ENCODE measurements around the gene PREB.

DNA sequence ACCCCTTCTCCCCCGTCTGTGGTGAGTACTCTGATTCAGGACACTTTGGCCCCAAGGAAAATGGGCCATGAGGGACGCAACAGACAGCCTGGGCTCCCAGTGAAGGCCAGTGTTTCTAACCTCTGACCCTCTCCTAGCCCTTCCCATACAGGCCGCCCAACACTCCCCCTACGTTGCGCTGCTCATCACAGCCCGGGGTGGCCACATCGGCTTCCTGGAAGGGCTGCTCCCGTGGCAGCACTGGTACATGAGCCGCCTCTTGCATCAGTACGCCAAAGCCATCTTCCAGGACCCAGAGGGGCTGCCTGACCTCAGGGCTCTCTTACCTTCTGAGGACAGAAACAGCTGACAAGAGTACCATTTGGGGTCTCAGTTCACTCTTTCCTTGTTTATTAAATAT lies 4.0 kb downstream of the PREB start:
- TF ChIP-seq, protein P1, sequence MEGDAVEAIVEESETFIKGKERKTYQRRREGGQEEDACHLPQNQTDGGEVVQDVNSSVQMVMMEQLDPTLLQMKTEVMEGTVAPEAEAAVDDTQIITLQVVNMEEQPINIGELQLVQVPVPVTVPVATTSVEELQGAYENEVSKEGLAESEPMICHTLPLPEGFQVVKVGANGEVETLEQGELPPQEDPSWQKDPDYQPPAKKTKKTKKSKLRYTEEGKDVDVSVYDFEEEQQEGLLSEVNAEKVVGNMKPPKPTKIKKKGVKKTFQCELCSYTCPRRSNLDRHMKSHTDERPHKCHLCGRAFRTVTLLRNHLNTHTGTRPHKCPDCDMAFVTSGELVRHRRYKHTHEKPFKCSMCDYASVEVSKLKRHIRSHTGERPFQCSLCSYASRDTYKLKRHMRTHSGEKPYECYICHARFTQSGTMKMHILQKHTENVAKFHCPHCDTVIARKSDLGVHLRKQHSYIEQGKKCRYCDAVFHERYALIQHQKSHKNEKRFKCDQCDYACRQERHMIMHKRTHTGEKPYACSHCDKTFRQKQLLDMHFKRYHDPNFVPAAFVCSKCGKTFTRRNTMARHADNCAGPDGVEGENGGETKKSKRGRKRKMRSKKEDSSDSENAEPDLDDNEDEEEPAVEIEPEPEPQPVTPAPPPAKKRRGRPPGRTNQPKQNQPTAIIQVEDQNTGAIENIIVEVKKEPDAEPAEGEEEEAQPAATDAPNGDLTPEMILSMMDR (IDR thresholded peaks at IDR 0.05; ENCODE audit: borderline replicate concordance, extremely low read depth, low read length, poor library complexity, severe bottlenecking) = no peak
- no peak for TF ChIP-seq EZH2 (IDR thresholded peaks at IDR 0.05; ENCODE audit: borderline replicate concordance, low read depth, low read length, severe bottlenecking)

Data from DND-41 (cell line).